Central memory CD8-positive, alpha-beta T cell (primary cell): Measurements from ENCODE around the gene PKNOX1.
"Not testable (repeated sequence)": the region's sequence is repeated elsewhere in the genome, so short reads cannot be mapped to it uniquely, and the experiment has no call there.

ENCODE experiments used
- ATAC-seq: fragments of 150-1000 bp; cut with Tn5 transposase; replicated peaks from 2 replicates; pipeline ENCODE4 v1.10.0; 2022; ENCODE audit warnings: mild to moderate bottlenecking, moderate FRiP score, moderate number of reproducible peaks; ENCODE audit not compliant: poor library complexity, severe bottlenecking; ENCODE audit errors: extremely low read depth
- DNase-seq, 2 donors: peaks; one replicate each; pipeline ENCODE4 v3.0.0; 2021; ENCODE audit warnings: low spot score in 2 of 2
- H3K27ac Mint-ChIP-seq: one replicate; pipeline ENCODE4 v1.8.0; 2022; ENCODE audit warnings: low read depth, mild to moderate bottlenecking, moderate library complexity, mixed read lengths
- H3K27me3 Mint-ChIP-seq: one replicate; pipeline ENCODE4 v1.8.0; 2022; ENCODE audit warnings: mixed read lengths
- H3K36me3 Mint-ChIP-seq: one replicate; pipeline ENCODE4 v1.8.0; 2022; ENCODE audit warnings: mild to moderate bottlenecking, moderate library complexity, mixed read lengths; ENCODE audit not compliant: insufficient read depth
- H3K4me1 Mint-ChIP-seq: one replicate; pipeline ENCODE4 v1.8.0; 2022; ENCODE audit warnings: mixed read lengths
- H3K4me3 Mint-ChIP-seq: one replicate; pipeline ENCODE4 v1.8.0; 2022; ENCODE audit warnings: mild to moderate bottlenecking, moderate library complexity, mixed read lengths
- H3K9me3 Mint-ChIP-seq: one replicate; pipeline ENCODE4 v1.8.0; 2022; ENCODE audit warnings: mixed read lengths

Gene PKNOX1

GRCh38 chr21:42980312-42981213, 6.2 kb downstream of the PKNOX1 start:
- peaks cover 3% of the 10 kb centered on the region for H3K36me3 Mint-ChIP-seq
- DNase-seq: no peak
- H3K27me3 Mint-ChIP-seq: no peaks in the 10 kb centered on the region
- no peak for ATAC-seq
- no peaks in the 10 kb centered on the region for H3K9me3 Mint-ChIP-seq
- H3K27ac Mint-ChIP-seq: peak overlapping the region; percentile 45
- peaks cover 38% of the 10 kb centered on the region for H3K4me1 Mint-ChIP-seq
- H3K4me3 Mint-ChIP-seq: no peak overlapping the region

GRCh38 chr21:42981214-42981523, 6.8 kb downstream of the PKNOX1 start:
- no peak for ATAC-seq
- Mint-ChIP-seq H3K4me3 (no peak overlapping the region), H3K4me1 (peaks cover 38% of the 10 kb centered on the region), H3K27ac (peak overlapping the region; percentile 45), H3K36me3 (peaks cover 3% of the 10 kb centered on the region), H3K9me3 (no peaks in the 10 kb centered on the region), H3K27me3 (no peaks in the 10 kb centered on the region)
- DNase-seq: no peak

GRCh38 chr21:42981862-42982261, 7.5 kb downstream of the PKNOX1 start:
- no peak for DNase-seq
- ATAC-seq: no peak
- peaks cover 3% of the 10 kb centered on the region for H3K36me3 Mint-ChIP-seq
- no peak overlapping the region for H3K27ac Mint-ChIP-seq
- no peaks in the 10 kb centered on the region for H3K27me3 Mint-ChIP-seq
- peak overlapping the region; percentile 16 for H3K4me3 Mint-ChIP-seq
- H3K9me3 Mint-ChIP-seq: no peaks in the 10 kb centered on the region
- peaks cover 44% of the 10 kb centered on the region for H3K4me1 Mint-ChIP-seq

- ATAC-seq (no peak), DNase-seq (no peak)
- Mint-ChIP-seq H3K36me3 (peaks cover 2% of the 10 kb centered on the region), H3K27me3 (no peaks in the 10 kb centered on the region), H3K9me3 (no peaks in the 10 kb centered on the region), H3K4me1 (peaks cover 46% of the 10 kb centered on the region), H3K4me3 (no peak overlapping the region), H3K27ac (no peak overlapping the region)
Measured at GRCh38 chr21:42983103-42983502, 8.7 kb downstream of the PKNOX1 start.

- Mint-ChIP-seq H3K4me3 (no peak overlapping the region), H3K4me1 (peaks cover 45% of the 10 kb centered on the region), H3K36me3 (no peaks in the 10 kb centered on the region), H3K9me3 (no peaks in the 10 kb centered on the region), H3K27me3 (no peaks in the 10 kb centered on the region), H3K27ac (no peak overlapping the region)
- ATAC-seq: no peak
- no peak for DNase-seq
Measured at GRCh38 chr21:42983869-42984268, 9.5 kb downstream of the PKNOX1 start.

GRCh38 chr21:42986125-42986783, 11.9 kb downstream of the PKNOX1 start:
- H3K27ac Mint-ChIP-seq: no peak overlapping the region
- H3K36me3 Mint-ChIP-seq: no peaks in the 10 kb centered on the region
- no peaks in the 10 kb centered on the region for H3K27me3 Mint-ChIP-seq
- H3K4me3 Mint-ChIP-seq: no peak overlapping the region
- no peak for DNase-seq
- no peaks in the 10 kb centered on the region for H3K9me3 Mint-ChIP-seq
- H3K4me1 Mint-ChIP-seq: peaks cover 26% of the 10 kb centered on the region
- ATAC-seq: no peak

GRCh38 chr21:42988236-42988965, 14.0 kb downstream of the PKNOX1 start:
- DNase-seq: no peak
- Mint-ChIP-seq H3K27me3 (no peaks in the 10 kb centered on the region), H3K36me3 (no peaks in the 10 kb centered on the region), H3K27ac (no peak overlapping the region), H3K4me3 (no peak overlapping the region), H3K4me1 (peaks cover 14% of the 10 kb centered on the region), H3K9me3 (no peaks in the 10 kb centered on the region)
- ATAC-seq: no peak

GRCh38 chr21:42989370-42989769, 15.0 kb downstream of the PKNOX1 start:
- not testable (repeated sequence) for ATAC-seq, H3K27ac Mint-ChIP-seq, H3K36me3 Mint-ChIP-seq, H3K4me3 Mint-ChIP-seq, DNase-seq, H3K27me3 Mint-ChIP-seq, H3K4me1 Mint-ChIP-seq, H3K9me3 Mint-ChIP-seq

GRCh38 chr21:42989816-42990650, 15.7 kb downstream of the PKNOX1 start:
- H3K27me3 Mint-ChIP-seq: no peaks in the 10 kb centered on the region
- H3K36me3 Mint-ChIP-seq: no peaks in the 10 kb centered on the region
- ATAC-seq (no peak), DNase-seq (no peak)
- no peaks in the 10 kb centered on the region for H3K9me3 Mint-ChIP-seq
- H3K4me1 Mint-ChIP-seq: peaks cover 8% of the 10 kb centered on the region
- no peak overlapping the region for H3K4me3 Mint-ChIP-seq
- no peak overlapping the region for H3K27ac Mint-ChIP-seq

GRCh38 chr21:42991992-42992740, 17.8 kb downstream of the PKNOX1 start:
- no peaks in the 10 kb centered on the region for H3K36me3 Mint-ChIP-seq
- no peaks in the 10 kb centered on the region for H3K4me1 Mint-ChIP-seq
- H3K27ac Mint-ChIP-seq: no peak overlapping the region
- H3K27me3 Mint-ChIP-seq: no peaks in the 10 kb centered on the region
- ATAC-seq (no peak), DNase-seq (no peak)
- H3K4me3 Mint-ChIP-seq: no peak overlapping the region
- H3K9me3 Mint-ChIP-seq: no peaks in the 10 kb centered on the region

- ATAC-seq (no peak), DNase-seq (no peak)
- Mint-ChIP-seq H3K36me3 (no peaks in the 10 kb centered on the region), H3K9me3 (no peaks in the 10 kb centered on the region), H3K4me3 (no peak overlapping the region), H3K4me1 (no peaks in the 10 kb centered on the region), H3K27me3 (no peaks in the 10 kb centered on the region), H3K27ac (no peak overlapping the region)
Measured at GRCh38 chr21:42993051-42993712, 18.8 kb downstream of the PKNOX1 start.
